GM10248 (cell line): ENCODE measurements around the gene GNAL.
A peak's percentile ranks its signal among the peaks of the same experiment; 100 is the strongest.

Experiments
- CTCF ChIA-PET: fragments of 300-600 bp; sonication (Branson Sonifier 250); formaldehyde crosslinking; extraction: SDS; loops from one replicate; lab custom pipeline; 2021; ENCODE audit warnings: antibody characterized with exemption; lab: Yijun Ruan, JAX
- POLR2A ChIA-PET: fragments of 350-650 bp; sonication (Branson Sonifier 250); formaldehyde crosslinking; extraction: SDS; loops from one replicate; lab custom pipeline; 2020; ENCODE audit warnings: antibody characterized with exemption; lab: Yijun Ruan, JAX
- DNase-seq: peaks from one replicate; pipeline ENCODE4 v3.0.0; 2012; ENCODE audit errors: extremely low spot score
- CTCF ChIP-seq: IDR thresholded peaks from 2 replicates; pipeline ENCODE4 v1.5.1; 2012; ENCODE audit warnings: mild to moderate bottlenecking, low read depth; ENCODE audit errors: extremely low read depth, missing control alignments, control extremely low read depth

Gene GNAL

GRCh38 chr18:11897781-11898180 is 208.7 kb downstream of the GNAL start:
- CTCF ChIA-PET = interaction anchor here (1.7 kb wide), 1 partner anchor 40 kb away, joined by 3 read pairs; no protein-coding TSS in a partner anchor
- DNase-seq = no peak
- TF ChIP-seq CTCF = no peak
- POLR2A ChIA-PET = no interaction called here

- ChIA-PET POLR2A (no interaction called here), CTCF (interaction anchor here (1.6 kb wide), 1 partner anchor 22 kb away, joined by 3 read pairs; no protein-coding TSS in a partner anchor)
These were observed 210.0 kb downstream of the GNAL start for GRCh38 chr18:11899063-11899462.

GRCh38 chr18:11901826-11902438 is 212.9 kb downstream of the GNAL start:
- POLR2A ChIA-PET = no interaction called here
- CTCF ChIA-PET = interaction anchor here (0.6 to 1.8 kb wide), 2 partner anchors 35 to 796 kb away, joined by 3 to 5 read pairs; no protein-coding TSS in a partner anchor

More at GRCh38 chr18:11899063-11899462, 210.0 kb downstream of the GNAL start:
- no peak for TF ChIP-seq CTCF
- DNase-seq = no peak

GRCh38 chr18:11902522-11903292 is 213.6 kb downstream of the GNAL start:
- ChIA-PET CTCF (interaction anchor here (1.8 kb wide), 1 partner anchor 35 kb away, joined by 5 read pairs; no protein-coding TSS in a partner anchor), POLR2A (no interaction called here)
- no peak for DNase-seq
- TF ChIP-seq CTCF = no peak

More at GRCh38 chr18:11901826-11902438, 212.9 kb downstream of the GNAL start:
- no peak for DNase-seq
- TF ChIP-seq CTCF = no peak

- TF ChIP-seq CTCF = no peak
- ChIA-PET CTCF (interaction anchor here (1.6 kb wide), 1 partner anchor 32 kb away, joined by 4 read pairs; no protein-coding TSS in a partner anchor), POLR2A (no interaction called here)
- DNase-seq = no peak
These were observed 216.5 kb downstream of the GNAL start for GRCh38 chr18:11905613-11906012.

- ChIA-PET CTCF (interaction anchor here (1.6 kb wide), 1 partner anchor 32 kb away, joined by 4 read pairs; no protein-coding TSS in a partner anchor), POLR2A (interaction anchor here (0.7 kb wide), 1 partner anchor 558 kb away, joined by 3 read pairs; no protein-coding TSS in a partner anchor)
- peak; percentile 50 for DNase-seq
- TF ChIP-seq CTCF = no peak
These were observed 217.1 kb downstream of the GNAL start for GRCh38 chr18:11906176-11906575.
